Measurements from ENCODE around the gene IGFL3.

The IGFL3 gene

GRCh38 chr19:46076031-46076880, 48.2 kb downstream of the IGFL3 start:
- DNase-seq: no peak

GRCh38 chr19:46073268-46073922, 51.1 kb downstream of the IGFL3 start:
- DNase-seq: no peak
